Adrenal gland (tissue), 5 donors: Measurements from ENCODE around the gene GLT8D1.

ENCODE experiments used
- POLR2A ChIP-seq, 2 donors: fragments of 450-650 bp; IDR thresholded peaks; one replicate each; pipeline ENCODE4 v1.6.1; 2017; ENCODE audit warnings: antibody characterized with exemption in 2 of 2, mild to moderate bottlenecking in 2 of 2, moderate library complexity in 1 of 2
- TF ChIP-seq, protein P1 (sequence below), 6 experiments: fragments of 450-650 bp in 4 of 6; fragments of 200-600 bp in 2 of 6; sonication (generic) in 1 of 6; IDR thresholded peaks; 1 replicate in 5 of 6; 2 replicates in 1 of 6; pipeline versions ENCODE4 v1.5.1 to v1.8.0; 2016 to 2021; ENCODE audit warnings: antibody characterized with exemption in 6 of 6, mild to moderate bottlenecking in 2 of 6, moderate library complexity in 1 of 6
- donor health status: DM: no; HTN: no; CAD: no.

DNA sequence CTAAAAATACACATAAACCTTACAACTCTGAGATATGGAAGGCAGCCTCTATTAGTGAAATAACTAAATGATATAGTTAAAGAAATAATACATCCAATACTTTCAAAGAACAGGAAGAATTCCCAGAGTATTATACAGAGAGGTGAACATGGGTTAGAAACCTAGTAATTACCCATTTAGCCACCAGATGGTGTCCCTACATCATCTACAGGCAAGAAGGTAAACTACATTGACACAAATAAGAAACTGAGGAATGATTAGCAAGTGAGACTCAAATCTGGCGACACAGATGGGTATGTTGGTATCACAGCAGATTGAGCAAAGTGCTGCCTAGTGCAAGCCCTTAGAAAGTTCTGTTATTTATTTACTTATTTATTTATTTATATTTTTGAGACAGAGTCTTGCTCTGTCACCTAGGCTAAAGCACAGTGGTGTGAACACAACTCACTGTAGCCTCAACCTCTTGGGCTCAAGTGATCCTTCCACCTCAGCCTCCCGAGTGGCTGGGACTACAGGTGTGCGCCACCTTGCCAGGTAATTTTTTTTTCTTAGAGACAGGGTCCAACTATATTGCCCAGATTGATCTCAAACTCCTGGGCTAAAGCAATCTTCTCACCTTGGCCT lies 36.9 kb upstream of the GLT8D1 start:
- TF ChIP-seq, protein P1, sequence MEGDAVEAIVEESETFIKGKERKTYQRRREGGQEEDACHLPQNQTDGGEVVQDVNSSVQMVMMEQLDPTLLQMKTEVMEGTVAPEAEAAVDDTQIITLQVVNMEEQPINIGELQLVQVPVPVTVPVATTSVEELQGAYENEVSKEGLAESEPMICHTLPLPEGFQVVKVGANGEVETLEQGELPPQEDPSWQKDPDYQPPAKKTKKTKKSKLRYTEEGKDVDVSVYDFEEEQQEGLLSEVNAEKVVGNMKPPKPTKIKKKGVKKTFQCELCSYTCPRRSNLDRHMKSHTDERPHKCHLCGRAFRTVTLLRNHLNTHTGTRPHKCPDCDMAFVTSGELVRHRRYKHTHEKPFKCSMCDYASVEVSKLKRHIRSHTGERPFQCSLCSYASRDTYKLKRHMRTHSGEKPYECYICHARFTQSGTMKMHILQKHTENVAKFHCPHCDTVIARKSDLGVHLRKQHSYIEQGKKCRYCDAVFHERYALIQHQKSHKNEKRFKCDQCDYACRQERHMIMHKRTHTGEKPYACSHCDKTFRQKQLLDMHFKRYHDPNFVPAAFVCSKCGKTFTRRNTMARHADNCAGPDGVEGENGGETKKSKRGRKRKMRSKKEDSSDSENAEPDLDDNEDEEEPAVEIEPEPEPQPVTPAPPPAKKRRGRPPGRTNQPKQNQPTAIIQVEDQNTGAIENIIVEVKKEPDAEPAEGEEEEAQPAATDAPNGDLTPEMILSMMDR (IDR thresholded peaks at IDR 0.05), result peak; percentile 39 to 73 (median 67)
- TF ChIP-seq POLR2A (IDR thresholded peaks at IDR 0.05), result no peak
